NCI-H1694 (cell line): ENCODE measurements around the gene SPATA31D3.
"Not testable (repeated sequence)": the region's sequence is repeated elsewhere in the genome, so short reads cannot be mapped to it uniquely, and the experiment has no call there.

Experiments used
- DNase-seq: peaks from one replicate; lab custom pipeline; 2025; lab: John Stamatoyannopoulos, UW

The SPATA31D3 gene

GRCh38 chr9:81979196-81979595 lies 35.9 kb downstream of the SPATA31D3 start:
- no peak for DNase-seq

DNA sequence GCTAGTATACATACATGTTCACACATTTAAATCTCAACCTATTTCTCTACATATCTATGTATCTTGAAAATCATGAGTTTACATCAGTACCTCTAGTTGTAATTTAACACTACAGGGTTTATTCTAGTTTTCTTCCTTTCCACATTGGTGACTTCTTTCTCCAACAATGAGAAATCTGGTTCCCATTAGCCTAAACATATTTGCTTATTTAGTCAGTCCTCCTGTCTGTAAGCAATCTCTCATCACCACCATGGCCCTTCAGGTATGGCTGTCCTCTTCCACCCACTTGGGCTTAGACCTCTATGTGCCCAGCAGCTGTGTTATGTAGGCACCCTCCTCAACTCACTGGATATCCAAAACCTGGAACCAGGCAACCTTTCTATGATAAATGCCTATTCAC lies 37.3 kb downstream of the SPATA31D3 start:
- DNase-seq, result no peak

DNA sequence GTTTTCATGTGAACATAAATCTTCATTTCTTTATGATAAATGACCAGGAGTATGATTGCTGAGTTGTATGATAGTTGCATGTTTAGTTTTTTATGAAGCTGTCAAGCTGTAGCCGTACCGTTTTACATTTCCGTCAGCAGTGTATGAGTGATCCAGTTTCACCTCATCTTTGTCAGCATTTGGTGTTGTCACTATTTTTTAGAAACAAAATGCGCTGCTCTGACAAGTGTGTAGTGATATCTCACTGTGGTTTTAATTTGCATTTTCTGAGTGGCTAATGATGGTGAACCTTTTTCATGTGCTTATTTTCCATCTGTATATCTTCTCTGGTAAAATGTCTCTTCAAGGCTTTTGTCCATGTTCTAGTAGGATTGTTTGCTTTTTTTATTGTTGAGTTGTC lies 38.6 kb downstream of the SPATA31D3 start:
- no peak for DNase-seq

DNA sequence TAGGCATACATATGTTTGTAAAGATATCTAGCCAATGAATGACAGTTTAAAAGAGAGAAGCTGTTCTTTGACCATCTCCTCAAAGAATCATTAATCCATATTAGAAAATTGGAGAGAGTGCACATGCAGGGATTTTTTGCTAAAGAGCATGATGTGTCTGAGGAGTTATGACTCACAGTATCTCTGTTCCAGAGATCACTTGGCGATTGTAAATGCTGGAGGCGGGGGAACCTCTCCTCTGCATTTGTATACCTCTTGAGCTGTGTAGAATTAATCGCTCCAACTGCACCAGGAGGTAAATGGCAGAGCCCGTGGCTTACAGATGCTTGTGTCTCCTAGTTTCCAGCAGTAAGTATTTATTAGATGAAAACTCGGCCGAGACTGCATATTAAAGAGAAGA lies 41.6 kb downstream of the SPATA31D3 start:
- no peak for DNase-seq

- no peak for DNase-seq
These were observed 42.8 kb downstream of the SPATA31D3 start for GRCh38 chr9:81986051-81986450.

DNA sequence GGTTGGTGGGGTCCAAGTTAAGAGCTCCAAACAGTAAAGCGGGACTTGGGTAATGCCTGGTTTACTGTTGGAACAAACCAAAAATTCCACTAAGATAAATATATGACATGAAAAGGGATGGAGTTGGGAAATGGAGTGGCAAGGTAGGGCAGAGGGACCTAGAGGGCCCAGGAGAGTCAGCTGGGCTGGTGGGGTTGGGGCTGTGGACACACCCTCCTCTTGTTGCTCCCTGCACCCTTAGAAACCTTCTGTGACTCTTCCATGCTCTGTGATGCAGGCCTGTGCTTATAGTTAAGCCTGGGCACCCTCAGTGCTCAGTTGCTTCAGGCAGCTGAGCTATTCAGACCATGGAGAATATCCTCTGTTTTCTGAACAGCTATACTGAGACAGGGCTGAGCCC lies 45.2 kb downstream of the SPATA31D3 start, which contains the start of gene SPATA31D1:
Gene SPATA31D1 (plus strand): TSS at position 301 of the 400 bp plus-strand sequence. CDS start 47 bp downstream, at position 348.
- DNase-seq, result not testable (repeated sequence)

DNA sequence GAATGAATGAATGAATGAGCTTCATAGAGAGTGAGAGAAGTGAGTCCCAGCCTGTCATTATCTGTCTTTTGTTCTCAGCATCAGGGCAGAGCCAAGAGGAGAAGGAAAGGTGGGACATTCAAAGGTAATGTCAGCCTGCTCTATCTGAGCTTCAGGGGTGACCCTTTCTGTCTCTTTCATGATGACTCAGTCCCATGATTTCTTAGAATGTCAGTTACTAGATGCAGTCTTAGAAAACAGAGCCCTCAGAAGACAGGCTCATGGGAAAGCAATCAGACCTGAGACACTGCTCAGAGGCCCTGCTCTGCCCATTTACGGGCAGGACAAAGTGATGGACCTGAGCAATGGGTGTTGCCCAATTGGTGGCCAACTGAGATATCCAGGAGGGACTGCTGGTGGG lies 46.4 kb downstream of the SPATA31D3 start:
- DNase-seq, result no peak

DNA sequence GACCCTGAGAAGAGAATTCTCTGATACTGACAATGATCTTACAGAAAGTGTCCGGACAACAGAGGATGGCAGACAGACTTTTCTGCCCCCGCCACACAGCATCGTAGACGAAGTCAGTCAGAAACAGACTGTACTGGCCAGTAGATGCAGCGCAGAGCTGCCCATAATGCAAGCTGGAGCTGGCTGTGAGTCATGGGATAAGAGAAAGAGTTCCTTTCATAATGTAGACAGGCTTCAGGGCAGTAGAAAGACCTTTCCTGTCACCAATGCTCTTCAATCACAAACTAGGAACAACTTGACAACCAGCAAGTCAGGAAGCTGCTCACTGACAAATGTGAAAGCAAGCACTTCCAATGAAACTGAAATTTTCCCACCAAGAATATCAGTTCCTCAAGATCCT lies 50.4 kb downstream of the SPATA31D3 start:
- DNase-seq, result no peak
